ENCODE data around the gene CCDC39. TPM values are rescaled to one million over a fixed set of nuclear protein-coding genes. Genes with fewer than 3 reads are reported as not detected.

Gene CCDC39
- total and polyA plus RNA-seq, 2 of the 13 experiments (the other 11 are each of a cell fraction or from before 2014, with no cell fraction given), result not detected

DNA sequence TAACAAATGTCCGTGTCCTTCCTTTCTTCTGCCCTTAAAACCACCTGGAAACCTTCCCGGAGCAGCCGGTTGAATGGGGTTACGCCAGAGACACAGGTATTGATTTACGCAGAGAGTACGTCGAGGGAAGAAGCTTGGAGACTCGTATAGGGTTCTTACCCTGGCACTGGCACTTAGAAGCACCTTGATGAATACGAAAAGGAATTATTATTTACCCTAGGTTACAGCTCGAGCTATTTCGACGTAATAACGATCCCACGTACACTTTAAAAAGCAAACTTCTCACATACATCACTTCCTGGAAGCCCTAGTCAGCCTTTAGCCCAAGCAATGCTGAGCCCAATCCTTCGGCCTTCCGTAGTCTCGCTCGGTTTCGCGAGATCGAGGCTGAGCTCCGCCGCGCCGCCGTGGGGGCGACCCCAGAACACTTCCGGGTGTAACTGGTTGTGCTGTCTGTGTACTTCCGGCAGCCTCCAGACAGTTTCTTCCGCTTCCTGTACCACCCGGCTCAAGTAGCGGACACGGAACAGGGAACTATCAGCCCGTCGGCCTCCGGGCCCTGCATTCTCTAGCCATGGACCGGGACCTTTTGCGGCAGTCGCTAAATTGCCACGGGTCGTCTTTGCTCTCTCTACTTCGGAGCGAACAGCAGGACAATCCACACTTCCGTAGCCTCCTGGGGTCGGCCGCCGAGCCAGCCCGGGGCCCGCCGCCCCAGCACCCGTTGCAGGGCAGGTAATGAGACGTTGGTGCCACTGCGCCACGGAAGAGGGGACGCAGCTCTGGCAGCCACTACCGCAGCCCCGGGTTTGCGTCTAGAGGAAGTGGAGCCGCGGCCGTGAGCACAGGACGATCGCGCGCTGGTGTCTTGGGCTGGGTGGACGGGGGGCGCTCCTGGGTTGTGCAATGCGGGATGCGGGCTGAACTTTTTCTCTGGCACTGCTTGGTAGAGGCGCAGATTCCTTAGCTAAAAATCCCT, 77.3 kb downstream of the CCDC39 start, which contains the start of gene TTC14 (continued):
- TF ChIP-seq PCBP2 (optimal IDR thresholded peaks at IDR 0.05; ENCODE audit: low read depth, low read length, poor library complexity, severe bottlenecking), result no peak
- TF ChIP-seq NFRKB (IDR thresholded peaks at IDR 0.05), result no peak
- TF ChIP-seq, protein P1, sequence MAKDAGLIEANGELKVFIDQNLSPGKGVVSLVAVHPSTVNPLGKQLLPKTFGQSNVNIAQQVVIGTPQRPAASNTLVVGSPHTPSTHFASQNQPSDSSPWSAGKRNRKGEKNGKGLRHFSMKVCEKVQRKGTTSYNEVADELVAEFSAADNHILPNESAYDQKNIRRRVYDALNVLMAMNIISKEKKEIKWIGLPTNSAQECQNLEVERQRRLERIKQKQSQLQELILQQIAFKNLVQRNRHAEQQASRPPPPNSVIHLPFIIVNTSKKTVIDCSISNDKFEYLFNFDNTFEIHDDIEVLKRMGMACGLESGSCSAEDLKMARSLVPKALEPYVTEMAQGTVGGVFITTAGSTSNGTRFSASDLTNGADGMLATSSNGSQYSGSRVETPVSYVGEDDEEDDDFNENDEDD (CRISPR knock-in tag; IDR thresholded peaks at IDR 0.05; ENCODE audit: borderline replicate concordance), result no peak
- 0 out of 2 replicates have a peak, but pooled peaks have one; percentile 48 for TF ChIP-seq ZNF256 (CRISPR knock-in tag; conservative IDR thresholded peaks at IDR 0.05)
- TF ChIP-seq ZNF12 (CRISPR knock-in tag; IDR thresholded peaks at IDR 0.05), result no peak; the same call in 1 of the 2 replicates
- TF ChIP-seq ESRRA (CRISPR knock-in tag; IDR thresholded peaks at IDR 0.05; ENCODE audit: low read depth), result no peak
- TF ChIP-seq, protein P2, sequence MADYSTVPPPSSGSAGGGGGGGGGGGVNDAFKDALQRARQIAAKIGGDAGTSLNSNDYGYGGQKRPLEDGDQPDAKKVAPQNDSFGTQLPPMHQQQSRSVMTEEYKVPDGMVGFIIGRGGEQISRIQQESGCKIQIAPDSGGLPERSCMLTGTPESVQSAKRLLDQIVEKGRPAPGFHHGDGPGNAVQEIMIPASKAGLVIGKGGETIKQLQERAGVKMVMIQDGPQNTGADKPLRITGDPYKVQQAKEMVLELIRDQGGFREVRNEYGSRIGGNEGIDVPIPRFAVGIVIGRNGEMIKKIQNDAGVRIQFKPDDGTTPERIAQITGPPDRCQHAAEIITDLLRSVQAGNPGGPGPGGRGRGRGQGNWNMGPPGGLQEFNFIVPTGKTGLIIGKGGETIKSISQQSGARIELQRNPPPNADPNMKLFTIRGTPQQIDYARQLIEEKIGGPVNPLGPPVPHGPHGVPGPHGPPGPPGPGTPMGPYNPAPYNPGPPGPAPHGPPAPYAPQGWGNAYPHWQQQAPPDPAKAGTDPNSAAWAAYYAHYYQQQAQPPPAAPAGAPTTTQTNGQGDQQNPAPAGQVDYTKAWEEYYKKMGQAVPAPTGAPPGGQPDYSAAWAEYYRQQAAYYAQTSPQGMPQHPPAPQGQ (CRISPR knock-in tag; IDR thresholded peaks at IDR 0.05; ENCODE audit: borderline replicate concordance), result no peak
- TF ChIP-seq, protein P3, sequence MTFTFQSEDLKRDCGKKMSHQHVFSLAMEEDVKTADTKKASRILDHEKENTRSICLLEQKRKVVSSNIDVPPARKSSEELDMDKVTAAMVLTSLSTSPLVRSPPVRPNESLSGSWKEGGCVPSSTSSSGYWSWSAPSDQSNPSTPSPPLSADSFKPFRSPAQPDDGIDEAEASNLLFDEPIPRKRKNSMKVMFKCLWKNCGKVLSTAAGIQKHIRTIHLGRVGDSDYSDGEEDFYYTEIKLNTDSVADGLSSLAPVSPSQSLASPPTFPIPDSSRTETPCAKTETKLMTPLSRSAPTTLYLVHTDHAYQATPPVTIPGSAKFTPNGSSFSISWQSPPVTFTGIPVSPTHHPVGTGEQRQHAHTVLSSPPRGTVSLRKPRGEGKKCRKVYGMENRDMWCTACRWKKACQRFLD (CRISPR knock-in tag; IDR thresholded peaks at IDR 0.05; ENCODE audit: borderline replicate concordance), result no peak
- TF ChIP-seq REL (CRISPR knock-in tag; conservative IDR thresholded peaks at IDR 0.05), result no peak
- no peak for TF ChIP-seq TMF1 (CRISPR knock-in tag; IDR thresholded peaks at IDR 0.05; ENCODE audit: low read depth)
- TF ChIP-seq ZNF326 (CRISPR knock-in tag; IDR thresholded peaks at IDR 0.05; ENCODE audit: borderline replicate concordance), result no peak
- 0 out of 2 replicates have a peak, but pooled peaks have one; percentile 81 for TF ChIP-seq SMAD1 (CRISPR knock-in tag; IDR thresholded peaks at IDR 0.05; ENCODE audit: borderline replicate concordance, low read depth)
- TF ChIP-seq NFIC (IDR thresholded peaks at IDR 0.05; ENCODE audit: low read length), result peak; percentile 5; the same call in 1 of the 2 replicates
- TF ChIP-seq, protein P4, sequence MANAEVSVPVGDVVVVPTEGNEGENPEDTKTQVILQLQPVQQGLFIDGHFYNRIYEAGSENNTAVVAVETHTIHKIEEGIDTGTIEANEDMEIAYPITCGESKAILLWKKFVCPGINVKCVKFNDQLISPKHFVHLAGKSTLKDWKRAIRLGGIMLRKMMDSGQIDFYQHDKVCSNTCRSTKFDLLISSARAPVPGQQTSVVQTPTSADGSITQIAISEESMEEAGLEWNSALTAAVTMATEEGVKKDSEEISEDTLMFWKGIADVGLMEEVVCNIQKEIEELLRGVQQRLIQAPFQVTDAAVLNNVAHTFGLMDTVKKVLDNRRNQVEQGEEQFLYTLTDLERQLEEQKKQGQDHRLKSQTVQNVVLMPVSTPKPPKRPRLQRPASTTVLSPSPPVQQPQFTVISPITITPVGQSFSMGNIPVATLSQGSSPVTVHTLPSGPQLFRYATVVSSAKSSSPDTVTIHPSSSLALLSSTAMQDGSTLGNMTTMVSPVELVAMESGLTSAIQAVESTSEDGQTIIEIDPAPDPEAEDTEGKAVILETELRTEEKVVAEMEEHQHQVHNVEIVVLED (CRISPR knock-in tag; IDR thresholded peaks at IDR 0.05; ENCODE audit: borderline replicate concordance), result peak; percentile 94
- peak; percentile 94 for TF ChIP-seq ASH2L (IDR thresholded peaks at IDR 0.05; ENCODE audit: insufficient read length, low read depth, low read length)
- peak; percentile 55; the same call in 1 of the 2 replicates for TF ChIP-seq ZNF790 (CRISPR knock-in tag; IDR thresholded peaks at IDR 0.05; ENCODE audit: borderline replicate concordance)
- TF ChIP-seq, protein P5, sequence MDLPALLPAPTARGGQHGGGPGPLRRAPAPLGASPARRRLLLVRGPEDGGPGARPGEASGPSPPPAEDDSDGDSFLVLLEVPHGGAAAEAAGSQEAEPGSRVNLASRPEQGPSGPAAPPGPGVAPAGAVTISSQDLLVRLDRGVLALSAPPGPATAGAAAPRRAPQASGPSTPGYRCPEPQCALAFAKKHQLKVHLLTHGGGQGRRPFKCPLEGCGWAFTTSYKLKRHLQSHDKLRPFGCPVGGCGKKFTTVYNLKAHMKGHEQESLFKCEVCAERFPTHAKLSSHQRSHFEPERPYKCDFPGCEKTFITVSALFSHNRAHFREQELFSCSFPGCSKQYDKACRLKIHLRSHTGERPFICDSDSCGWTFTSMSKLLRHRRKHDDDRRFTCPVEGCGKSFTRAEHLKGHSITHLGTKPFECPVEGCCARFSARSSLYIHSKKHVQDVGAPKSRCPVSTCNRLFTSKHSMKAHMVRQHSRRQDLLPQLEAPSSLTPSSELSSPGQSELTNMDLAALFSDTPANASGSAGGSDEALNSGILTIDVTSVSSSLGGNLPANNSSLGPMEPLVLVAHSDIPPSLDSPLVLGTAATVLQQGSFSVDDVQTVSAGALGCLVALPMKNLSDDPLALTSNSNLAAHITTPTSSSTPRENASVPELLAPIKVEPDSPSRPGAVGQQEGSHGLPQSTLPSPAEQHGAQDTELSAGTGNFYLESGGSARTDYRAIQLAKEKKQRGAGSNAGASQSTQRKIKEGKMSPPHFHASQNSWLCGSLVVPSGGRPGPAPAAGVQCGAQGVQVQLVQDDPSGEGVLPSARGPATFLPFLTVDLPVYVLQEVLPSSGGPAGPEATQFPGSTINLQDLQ (CRISPR knock-in tag; IDR thresholded peaks at IDR 0.05), result no peak; the same call in 1 of the 2 replicates

Data from HepG2 (cell line).